Colon (tissue), 2 donors: ENCODE data around the gene COLGALT1.

Experiments
- FAIRE-seq: peaks from 2 replicates; lab custom pipeline; 2012; peaks lifted over from hg19 to GRCh38; lab: Jason Lieb, UNC
- donor health status: control.
- donor health status: control.

COLGALT1 gene

GRCh38 chr19:17602217-17602616 lies 46.8 kb downstream of the COLGALT1 start:
- no peak for FAIRE-seq

- no peak for FAIRE-seq
These were observed 47.5 kb downstream of the COLGALT1 start for GRCh38 chr19:17602872-17603510.

- no peak for FAIRE-seq
These were observed 49.0 kb downstream of the COLGALT1 start for GRCh38 chr19:17604372-17605025.

GRCh38 chr19:17605117-17605516 lies 49.7 kb downstream of the COLGALT1 start:
- FAIRE-seq = no peak

- FAIRE-seq = no peak
These were observed 50.5 kb downstream of the COLGALT1 start for GRCh38 chr19:17605761-17606589.

GRCh38 chr19:17606590-17607185 lies 51.2 kb downstream of the COLGALT1 start:
- no peak for FAIRE-seq

- FAIRE-seq = no peak
These were observed 52.5 kb downstream of the COLGALT1 start for GRCh38 chr19:17607936-17608335.

GRCh38 chr19:17610384-17610783 lies 54.9 kb downstream of the COLGALT1 start:
- FAIRE-seq = no peak

GRCh38 chr19:17611462-17612244 lies 56.2 kb downstream of the COLGALT1 start:
- FAIRE-seq = no peak

- no peak for FAIRE-seq
These were observed 59.0 kb downstream of the COLGALT1 start for GRCh38 chr19:17614476-17614875.

- FAIRE-seq = no peak
These were observed 60.6 kb downstream of the COLGALT1 start for GRCh38 chr19:17615889-17616685.

GRCh38 chr19:17616686-17616960 lies 61.2 kb downstream of the COLGALT1 start:
- FAIRE-seq = no peak

- FAIRE-seq = no peak
These were observed 61.7 kb downstream of the COLGALT1 start for GRCh38 chr19:17616961-17617806.

- no peak for FAIRE-seq
These were observed 62.4 kb downstream of the COLGALT1 start for GRCh38 chr19:17617807-17618192.

GRCh38 chr19:17618281-17618903 lies 62.9 kb downstream of the COLGALT1 start:
- no peak for FAIRE-seq

GRCh38 chr19:17618936-17619335 lies 63.5 kb downstream of the COLGALT1 start:
- FAIRE-seq = no peak

GRCh38 chr19:17620696-17621095 lies 65.2 kb downstream of the COLGALT1 start:
- no peak for FAIRE-seq

GRCh38 chr19:17623224-17623935 lies 67.9 kb downstream of the COLGALT1 start:
- no peak for FAIRE-seq

- no peak for FAIRE-seq
These were observed 69.0 kb downstream of the COLGALT1 start for GRCh38 chr19:17624314-17624991.
